LoVo (cell line): ENCODE results near the gene SND1.

Source experiments
- DNase-seq: peaks from one replicate; pipeline ENCODE4 v3.0.0-alpha.2; 2016; ENCODE audit warnings: low spot score

The SND1 gene

DNA sequence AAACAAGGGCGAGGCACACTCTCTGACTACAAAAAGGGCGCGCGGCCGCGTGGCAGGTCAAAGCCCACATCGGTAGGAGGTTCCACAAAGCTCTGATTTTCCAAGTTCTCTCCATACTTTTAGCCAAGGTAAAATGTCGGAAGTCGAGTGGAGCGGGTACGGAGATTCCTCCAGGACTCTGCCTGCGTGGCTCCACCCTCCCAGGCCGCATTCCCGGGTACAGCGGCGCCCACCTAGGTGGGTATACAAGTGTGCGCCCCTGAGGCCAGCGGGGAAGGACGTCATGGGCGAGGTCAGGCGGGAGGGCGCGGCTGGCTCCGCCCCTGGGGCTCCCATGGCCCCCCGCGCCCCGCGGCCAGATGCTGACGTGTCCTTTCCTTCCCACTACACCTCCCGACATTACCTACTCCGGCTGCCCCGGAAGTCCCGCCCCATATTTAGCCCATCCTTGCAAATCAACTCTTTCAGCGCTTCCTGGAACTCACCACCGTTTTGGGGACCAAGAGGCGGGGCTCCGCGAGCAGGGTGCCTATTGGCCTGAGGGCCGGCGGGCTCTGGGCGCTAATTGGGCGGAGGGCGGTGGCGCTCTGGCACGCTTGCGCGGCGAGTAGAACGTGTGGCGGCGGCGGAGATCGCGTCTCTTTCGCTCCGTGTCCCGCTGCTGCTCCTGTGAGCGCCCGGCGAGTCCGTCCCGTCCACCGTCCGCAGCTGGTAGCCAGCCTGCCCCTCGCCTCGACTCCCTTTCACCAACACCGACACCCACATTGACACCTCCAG lies at the start of gene SND1:
SND1 (plus strand) TSS at position 639 of the 777 bp plus-strand sequence. CDS start 180 bp downstream, outside the sequence.
- peak; percentile 100 for DNase-seq

DNA sequence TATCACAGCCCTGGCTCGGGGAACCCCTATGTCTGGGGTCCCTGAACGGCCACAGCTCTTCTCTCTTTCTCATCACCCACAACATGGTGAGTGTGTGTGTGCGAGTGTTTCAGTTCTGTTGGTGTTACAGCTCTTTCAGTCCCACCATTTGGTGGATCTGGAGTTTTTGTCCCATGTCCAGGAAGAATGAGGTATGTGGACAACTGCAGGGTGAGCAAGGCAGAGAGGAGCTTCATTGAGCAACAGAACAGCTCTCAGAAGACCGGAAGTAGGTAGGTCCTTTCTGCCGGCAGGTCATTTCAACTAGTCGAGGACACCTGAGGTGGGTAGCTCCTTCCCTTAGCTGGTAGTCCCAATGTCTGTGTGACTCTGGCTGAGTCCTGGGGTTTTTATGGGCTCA lies 43.5 kb upstream of the SND1 start:
- no peak for DNase-seq

- DNase-seq, result no peak
These were observed 42.7 kb upstream of the SND1 start for GRCh38 chr7:127609297-127609696.

DNA sequence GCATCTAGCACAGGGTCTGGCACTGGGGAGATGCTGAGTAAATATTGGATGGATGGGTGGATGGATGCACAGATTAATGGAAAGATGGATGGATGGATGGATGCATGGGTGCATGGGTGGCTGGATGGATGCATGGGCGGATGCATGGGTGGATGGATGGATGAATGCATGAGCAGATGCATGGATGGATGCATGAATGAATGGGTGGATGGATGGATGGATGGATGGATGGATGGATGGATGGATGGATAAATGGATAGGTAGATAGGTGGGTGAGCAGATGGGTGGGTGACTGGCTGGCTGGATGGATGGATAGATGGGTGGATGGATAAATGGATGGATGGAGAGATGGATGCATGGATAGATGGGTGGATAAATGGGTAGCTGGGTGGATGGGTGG lies 39.7 kb upstream of the SND1 start:
- DNase-seq, result no peak

DNA sequence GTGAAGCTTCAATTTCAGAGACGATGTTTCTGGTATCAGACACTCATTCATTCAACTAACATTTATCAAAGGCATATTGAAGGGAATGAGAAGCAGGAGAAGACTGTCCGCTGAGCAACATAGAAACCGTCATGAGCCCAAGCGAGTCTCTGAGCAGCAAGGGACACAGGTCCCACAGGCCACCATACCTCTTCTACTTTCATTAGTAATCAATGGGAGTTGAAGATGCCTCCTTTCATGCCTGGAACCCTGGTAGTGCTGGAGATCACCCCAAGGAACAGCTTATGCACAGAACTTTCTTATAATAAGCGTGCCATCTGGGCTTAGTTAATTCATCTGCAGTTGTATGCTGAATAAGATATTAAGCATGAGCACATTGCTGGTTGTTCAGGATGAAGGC lies 35.3 kb upstream of the SND1 start:
- no peak for DNase-seq

DNA sequence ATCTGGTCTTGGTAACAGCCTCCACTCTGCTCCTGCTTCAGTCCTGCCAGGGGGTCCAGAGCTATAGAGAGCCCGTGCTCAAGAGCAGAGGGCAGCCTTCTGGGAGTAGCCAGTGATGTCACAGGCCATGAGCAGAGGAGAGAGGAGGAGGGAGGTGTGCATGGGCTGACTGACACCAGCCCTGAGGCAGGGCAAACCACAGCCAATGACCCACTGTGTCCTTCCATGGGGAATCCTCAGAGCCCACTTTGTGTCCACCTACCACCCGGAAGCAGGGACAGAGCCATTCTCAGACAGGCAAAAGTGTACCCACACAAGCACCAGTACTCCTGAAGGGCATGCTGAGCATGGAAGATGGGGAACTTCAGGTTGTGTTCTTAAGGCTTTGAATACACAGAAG lies 34.0 kb upstream of the SND1 start, which contains the start of gene PAX4:
PAX4 (minus strand) TSS at position 101 of the 400 bp plus-strand sequence. CDS start 2,214 bp downstream, outside the sequence.
- DNase-seq, result no peak

- no peak for DNase-seq
These were observed 33.2 kb upstream of the SND1 start for GRCh38 chr7:127618775-127619174.

GRCh38 chr7:127619681-127620405 lies 32.2 kb upstream of the SND1 start:
- DNase-seq, result no peak

- DNase-seq, result no peak
These were observed 31.4 kb upstream of the SND1 start for GRCh38 chr7:127620406-127621233.

GRCh38 chr7:127625331-127625730 lies 26.7 kb upstream of the SND1 start:
- no peak for DNase-seq

DNA sequence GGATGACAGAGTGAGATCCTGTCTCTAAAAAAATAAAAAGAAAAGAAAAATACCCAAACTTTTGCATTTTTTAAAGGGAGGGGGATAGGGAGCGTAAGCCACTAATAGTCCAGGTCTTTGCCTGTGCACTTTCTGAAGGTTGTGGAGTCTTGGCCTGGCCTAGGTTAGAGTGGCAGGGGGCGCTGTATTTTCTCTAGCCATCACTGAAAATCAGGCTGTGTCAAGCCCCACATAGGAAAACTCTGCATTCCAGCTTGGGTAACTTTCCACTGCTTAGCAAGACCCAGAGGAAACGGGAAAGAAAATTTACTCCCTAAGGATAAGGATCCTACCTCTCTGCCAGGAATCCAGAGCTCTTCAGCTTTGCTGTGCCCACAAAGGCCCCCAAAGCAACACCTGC lies 23.5 kb upstream of the SND1 start:
- no peak for DNase-seq

DNA sequence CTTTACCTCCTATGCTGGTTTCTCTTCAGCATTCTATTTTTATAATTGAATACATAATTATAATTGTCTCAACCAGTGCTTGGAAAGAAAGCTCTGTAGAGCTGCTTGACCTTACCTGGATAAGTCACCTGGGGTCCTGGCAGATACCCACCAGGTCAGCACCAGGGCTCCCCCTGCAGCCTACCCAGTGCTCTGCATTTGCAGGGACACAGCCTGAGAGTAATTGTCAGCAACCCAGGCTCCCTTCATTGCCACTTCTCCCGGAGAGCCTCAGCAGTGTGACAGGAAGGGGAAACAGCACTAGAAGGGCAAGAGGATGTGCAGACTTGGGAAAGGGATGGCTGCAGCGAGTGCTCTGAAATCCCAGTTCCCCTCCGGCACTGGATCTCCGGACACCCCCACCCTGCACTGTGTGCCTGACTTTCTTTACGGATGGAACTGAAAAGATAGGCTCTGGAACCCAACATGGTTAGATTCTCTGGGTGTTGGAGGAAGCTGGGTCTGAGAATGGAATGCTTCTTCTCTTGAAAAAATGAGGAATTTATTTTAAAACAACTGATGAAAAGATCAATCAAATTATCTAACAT lies 22.6 kb upstream of the SND1 start:
- DNase-seq, result no peak

DNA sequence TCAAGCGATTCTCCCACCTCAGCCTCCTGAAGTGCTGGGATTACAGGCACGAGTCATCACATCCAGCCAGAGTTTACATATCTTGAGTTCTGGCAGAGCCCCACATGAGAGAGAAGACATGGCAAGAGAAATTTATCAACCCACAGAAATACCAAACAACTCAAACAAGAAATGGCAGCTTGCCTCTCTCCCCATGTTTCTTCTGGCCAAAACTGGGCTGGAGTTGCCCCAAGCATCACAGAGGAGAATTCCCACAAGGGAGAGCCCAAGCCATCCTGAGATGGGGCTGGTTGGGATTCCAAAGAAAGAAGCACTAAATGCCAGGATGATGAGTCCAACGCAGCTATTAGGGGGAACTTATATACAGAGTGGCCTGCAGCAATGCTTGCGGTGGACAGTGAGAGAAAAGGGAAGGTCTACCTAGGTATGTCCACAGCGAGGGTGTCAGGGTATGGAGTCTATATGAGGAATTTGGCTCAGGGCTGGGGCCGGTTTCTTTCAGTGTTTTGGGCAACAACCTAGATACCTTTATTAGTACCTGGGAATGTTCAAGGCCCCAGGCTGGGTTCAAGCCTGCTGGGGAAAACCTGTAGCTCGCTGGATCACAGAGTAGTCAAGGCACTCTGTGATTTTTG lies 19.6 kb upstream of the SND1 start:
- no peak for DNase-seq

DNA sequence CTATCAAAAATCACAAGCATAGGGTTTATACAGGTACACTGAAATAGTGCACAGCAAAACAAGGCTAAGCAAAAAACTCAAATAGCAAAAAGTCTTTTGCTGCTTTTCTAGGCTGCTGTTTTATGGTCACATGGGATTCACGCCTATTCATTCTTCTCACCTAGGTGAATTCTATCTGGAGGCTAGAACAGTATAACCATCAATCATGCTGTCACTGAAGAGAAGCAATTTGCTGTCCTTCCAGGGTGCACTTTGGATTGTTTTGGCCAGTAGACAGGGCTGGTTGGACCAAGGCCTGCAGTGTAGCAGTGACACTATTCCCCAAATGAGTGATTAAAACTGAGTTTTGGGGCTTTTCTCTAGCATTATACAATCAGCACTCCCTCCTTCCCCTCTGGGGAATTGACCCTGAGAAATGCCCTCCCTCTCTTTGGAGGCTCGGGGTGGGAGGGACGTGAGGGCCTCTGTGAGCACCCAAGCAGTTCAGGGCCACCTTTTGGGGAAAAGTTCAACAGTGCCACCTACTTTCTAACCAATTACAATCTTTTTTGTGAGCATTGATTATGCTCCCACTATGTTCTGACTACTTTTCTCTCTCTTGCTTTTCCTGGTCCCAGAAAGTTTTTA lies 16.2 kb upstream of the SND1 start:
- DNase-seq, result no peak

DNA sequence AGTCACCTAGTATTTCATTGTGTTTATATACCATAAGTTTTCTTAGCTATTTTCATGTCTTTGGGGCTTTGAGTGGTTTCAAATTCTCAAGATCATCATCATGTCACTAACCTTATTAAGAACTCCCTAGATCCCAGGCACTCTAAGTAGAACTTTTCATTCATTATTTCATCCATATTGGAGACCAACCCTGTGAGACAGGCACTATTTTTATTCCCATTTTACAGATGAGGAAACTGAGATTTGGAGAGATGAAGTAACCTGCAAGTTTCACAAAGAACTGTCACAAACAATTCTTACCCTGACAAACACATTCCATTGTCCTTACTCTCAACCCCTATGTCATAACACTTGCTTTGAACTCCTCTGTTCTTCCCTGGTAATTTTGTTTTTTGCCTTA lies 13.8 kb upstream of the SND1 start:
- DNase-seq, result no peak

- DNase-seq, result no peak
These were observed 7.5 kb upstream of the SND1 start for GRCh38 chr7:127644484-127644883.

DNA sequence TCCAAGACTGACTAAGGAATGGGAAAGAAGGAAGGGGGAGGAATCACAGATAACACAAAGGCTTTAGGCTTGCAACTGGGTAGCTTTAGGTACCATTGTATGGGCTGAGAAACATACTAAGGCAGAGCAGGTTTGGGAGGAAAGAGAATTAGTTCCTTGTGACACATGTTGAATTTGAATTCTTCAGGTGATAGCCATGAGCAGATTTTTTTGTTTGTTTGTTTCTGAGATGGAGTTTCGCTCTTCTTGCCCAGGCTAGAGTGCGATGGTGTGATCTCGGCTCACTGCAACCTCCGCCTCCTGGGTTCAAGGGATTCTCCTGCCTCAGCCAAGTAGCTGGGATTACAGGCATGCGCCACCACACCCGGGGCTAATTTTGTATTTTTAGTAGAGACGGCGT lies 4.4 kb upstream of the SND1 start:
- no peak for DNase-seq

- no peak for DNase-seq
These were observed 3.0 kb upstream of the SND1 start for GRCh38 chr7:127648986-127649385.

DNA sequence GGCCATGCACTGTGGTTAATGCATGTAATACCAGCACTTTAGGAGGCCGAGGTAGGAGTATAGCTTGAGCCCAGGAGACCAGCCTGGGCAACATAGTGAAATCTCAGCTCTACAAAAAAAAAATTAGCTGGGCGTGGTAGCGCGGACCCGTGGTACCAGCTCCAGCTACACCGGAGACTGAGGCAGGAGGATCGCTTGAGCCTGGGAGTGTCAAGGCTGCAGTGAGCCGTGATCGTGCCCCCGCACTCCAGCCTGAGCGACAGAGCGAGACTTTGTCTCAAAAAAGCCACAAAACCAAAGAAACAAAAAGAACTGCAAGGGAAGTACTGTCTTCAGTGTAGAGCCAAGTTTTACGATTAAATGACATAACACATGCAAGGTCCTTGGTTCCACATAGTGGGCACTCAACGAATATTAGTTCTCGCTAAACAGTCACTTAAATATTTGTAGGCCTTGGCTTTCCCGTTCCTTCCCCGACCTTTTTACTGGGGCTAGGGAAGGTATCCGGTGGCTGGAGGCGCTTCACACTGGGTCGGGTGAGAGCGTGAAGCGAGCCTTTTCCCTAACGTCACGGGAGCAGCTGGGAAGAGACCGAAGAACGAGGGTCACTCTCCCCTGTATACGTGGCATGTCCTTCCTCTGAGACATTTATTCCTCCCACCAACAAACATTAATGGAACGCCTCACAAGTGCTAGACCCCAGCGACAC lies 993 bp upstream of the SND1 start:
- no peak for DNase-seq
